Measurements from ENCODE around the gene AKAP6.

DNA sequence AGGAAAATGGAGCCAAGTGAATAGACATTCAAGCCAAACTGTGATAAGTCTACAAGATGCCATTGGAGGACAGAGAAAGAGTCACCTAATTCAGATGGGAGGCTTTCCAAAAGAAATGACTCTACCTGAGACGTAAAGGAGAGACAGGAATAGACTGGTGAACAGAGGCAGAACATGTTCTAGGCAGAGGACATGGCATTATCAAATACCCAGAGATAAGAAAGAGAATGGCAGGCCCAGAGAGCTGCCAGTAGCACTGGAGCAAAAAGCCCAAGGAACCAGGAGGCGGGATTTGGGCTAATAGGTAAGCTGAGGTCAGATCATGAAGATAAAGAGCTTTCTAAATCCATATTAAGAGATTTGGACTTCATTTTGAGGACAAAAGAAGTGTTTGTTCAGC lies 207.1 kb downstream of the AKAP6 start:
- no peak for TF ChIP-seq CTCF (IDR thresholded peaks at IDR 0.05; ENCODE audit: low read depth, low read length, missing input control)
- no peak for TF ChIP-seq ZBTB33 (IDR thresholded peaks at IDR 0.05)
- TF ChIP-seq, protein P1, sequence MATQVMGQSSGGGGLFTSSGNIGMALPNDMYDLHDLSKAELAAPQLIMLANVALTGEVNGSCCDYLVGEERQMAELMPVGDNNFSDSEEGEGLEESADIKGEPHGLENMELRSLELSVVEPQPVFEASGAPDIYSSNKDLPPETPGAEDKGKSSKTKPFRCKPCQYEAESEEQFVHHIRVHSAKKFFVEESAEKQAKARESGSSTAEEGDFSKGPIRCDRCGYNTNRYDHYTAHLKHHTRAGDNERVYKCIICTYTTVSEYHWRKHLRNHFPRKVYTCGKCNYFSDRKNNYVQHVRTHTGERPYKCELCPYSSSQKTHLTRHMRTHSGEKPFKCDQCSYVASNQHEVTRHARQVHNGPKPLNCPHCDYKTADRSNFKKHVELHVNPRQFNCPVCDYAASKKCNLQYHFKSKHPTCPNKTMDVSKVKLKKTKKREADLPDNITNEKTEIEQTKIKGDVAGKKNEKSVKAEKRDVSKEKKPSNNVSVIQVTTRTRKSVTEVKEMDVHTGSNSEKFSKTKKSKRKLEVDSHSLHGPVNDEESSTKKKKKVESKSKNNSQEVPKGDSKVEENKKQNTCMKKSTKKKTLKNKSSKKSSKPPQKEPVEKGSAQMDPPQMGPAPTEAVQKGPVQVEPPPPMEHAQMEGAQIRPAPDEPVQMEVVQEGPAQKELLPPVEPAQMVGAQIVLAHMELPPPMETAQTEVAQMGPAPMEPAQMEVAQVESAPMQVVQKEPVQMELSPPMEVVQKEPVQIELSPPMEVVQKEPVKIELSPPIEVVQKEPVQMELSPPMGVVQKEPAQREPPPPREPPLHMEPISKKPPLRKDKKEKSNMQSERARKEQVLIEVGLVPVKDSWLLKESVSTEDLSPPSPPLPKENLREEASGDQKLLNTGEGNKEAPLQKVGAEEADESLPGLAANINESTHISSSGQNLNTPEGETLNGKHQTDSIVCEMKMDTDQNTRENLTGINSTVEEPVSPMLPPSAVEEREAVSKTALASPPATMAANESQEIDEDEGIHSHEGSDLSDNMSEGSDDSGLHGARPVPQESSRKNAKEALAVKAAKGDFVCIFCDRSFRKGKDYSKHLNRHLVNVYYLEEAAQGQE (IDR thresholded peaks at IDR 0.05): no peak
